Liver (tissue), 9 donors: ENCODE measurements around the gene RANBP3. TPM values are rescaled to one million over a fixed set of nuclear protein-coding genes. Genes with fewer than 3 reads are reported as not detected.

Source experiments
- DNase-seq: peaks from one replicate; pipeline ENCODE4 v3.0.0-alpha.2; 2017; ENCODE audit warnings: low spot score
- H3K27ac ChIP-seq, 2 donors: one replicate each; pipeline ENCODE4 v1.7.0; 2013; ENCODE audit warnings: inconsistent platforms in 2 of 2, low read length in 2 of 2, control low read depth in 1 of 2, low read depth in 1 of 2, mild to moderate bottlenecking in 1 of 2
- H3K27me3 ChIP-seq, 4 donors: one replicate each; pipeline versions ENCODE4 v1.6.1 to v1.7.0; 2013; ENCODE audit warnings: low read length in 3 of 4, inconsistent platforms in 1 of 4, mild to moderate bottlenecking in 1 of 4, moderate library complexity in 1 of 4; ENCODE audit not compliant: control insufficient read depth in 4 of 4, insufficient read depth in 4 of 4
- H3K36me3 ChIP-seq, 4 donors: one replicate each; pipeline versions ENCODE4 v1.6.1 to v1.7.0; 2013; ENCODE audit warnings: low read length in 3 of 4, mild to moderate bottlenecking in 3 of 4, low read depth in 1 of 4, moderate library complexity in 1 of 4; ENCODE audit not compliant: control insufficient read depth in 4 of 4, insufficient read depth in 3 of 4
- H3K4me1 ChIP-seq, 4 donors: one replicate each; pipeline versions ENCODE4 v1.6.1 to v1.7.0; 2013; ENCODE audit warnings: low read length in 3 of 4, mild to moderate bottlenecking in 3 of 4, moderate library complexity in 1 of 4; ENCODE audit not compliant: control insufficient read depth in 4 of 4, insufficient read depth in 4 of 4
- H3K4me3 ChIP-seq, 3 donors: one replicate each; pipeline versions ENCODE4 v1.6.1 to v1.7.0; 2013; ENCODE audit warnings: low read length in 3 of 3, control low read depth in 1 of 3, low read depth in 1 of 3, mild to moderate bottlenecking in 1 of 3
- H3K9ac ChIP-seq, 2 donors: one replicate each; pipeline ENCODE4 v1.7.0; 2013; ENCODE audit warnings: low read length in 2 of 2, mild to moderate bottlenecking in 2 of 2, moderate library complexity in 2 of 2, control low read depth in 1 of 2, low read depth in 1 of 2
- H3K9me3 ChIP-seq, 4 donors: one replicate each; pipeline versions ENCODE4 v1.6.1 to v1.7.0; 2013; ENCODE audit warnings: low read length in 3 of 4; ENCODE audit not compliant: control insufficient read depth in 4 of 4
- ATF3 ChIP-seq: IDR thresholded peaks from 2 replicates; pipeline ENCODE4 v1.6.1; 2016; ENCODE audit warnings: antibody characterized with exemption
- CTCF ChIP-seq: fragments of 150-350 bp; IDR thresholded peaks from 2 replicates; pipeline ENCODE4 v1.5.1; 2017; ENCODE audit warnings: improper control_type of control experiment, low read depth, low read length; ENCODE audit not compliant: missing input control
- FOXA1 ChIP-seq: IDR thresholded peaks from 2 replicates; pipeline ENCODE4 v1.6.1; 2016; ENCODE audit warnings: antibody characterized with exemption
- GABPA ChIP-seq, 2 donors: IDR thresholded peaks in 1 of 2; conservative IDR thresholded peaks in 1 of 2; 2 replicates each; pipeline ENCODE4 v1.6.1; 2016; ENCODE audit warnings: antibody characterized with exemption in 2 of 2, mild to moderate bottlenecking in 1 of 2, moderate library complexity in 1 of 2
- HNF4G ChIP-seq: IDR thresholded peaks from 2 replicates; pipeline ENCODE4 v1.6.1; 2016; ENCODE audit warnings: antibody characterized with exemption
- JUND ChIP-seq, 2 donors: IDR thresholded peaks; 2 replicates each; pipeline ENCODE4 v1.6.1; 2016; ENCODE audit warnings: antibody characterized with exemption in 2 of 2
- MAX ChIP-seq: IDR thresholded peaks from 2 replicates; pipeline ENCODE4 v1.6.1; 2016; ENCODE audit warnings: antibody characterized with exemption
- RXRA ChIP-seq, 2 donors: IDR thresholded peaks; 2 replicates each; pipeline ENCODE4 v1.6.1; 2017 to 2018; ENCODE audit warnings: antibody characterized with exemption in 2 of 2, mild to moderate bottlenecking in 1 of 2
- SP1 ChIP-seq: IDR thresholded peaks from 2 replicates; pipeline ENCODE4 v1.6.1; 2018; ENCODE audit warnings: antibody characterized with exemption, mild to moderate bottlenecking
- TAF1 ChIP-seq: conservative IDR thresholded peaks from 2 replicates; pipeline ENCODE4 v1.6.1; 2016; ENCODE audit warnings: antibody characterized with exemption, mild to moderate bottlenecking
- YY1 ChIP-seq: IDR thresholded peaks from 2 replicates; pipeline ENCODE4 v1.6.1; 2016; ENCODE audit warnings: antibody characterized with exemption, mild to moderate bottlenecking
- ZBTB33 ChIP-seq: IDR thresholded peaks from 2 replicates; pipeline ENCODE4 v1.6.1; 2016; ENCODE audit warnings: antibody characterized with exemption
- WGBS: extraction: QIAGEN DNeasy Blood & Tissue Kit; methylation state at CpG from one replicate; pipeline ENCODE4 v1.1.7; 2013; 5-methylcytosine and 5-hydroxymethylcytosine counted together
- polyA plus RNA-seq, 2 donors: library from polyadenylated mRNA; stranded (reverse) in 1 of 2; unstranded in 1 of 2; fragments of 200-250 nt in 1 of 2; fragments of >200 nt in 1 of 2; fragmentation: Nextera tagmentation in 1 of 2; extraction: Ambion mirVana in 1 of 2; gene quantifications; one replicate each; pipeline versions ENCODE4 v1.2.1 to v1.2.3, GENCODE V29; 2013 to 2015
- total RNA-seq, 2 donors: library from RNA; depleted of rRNA; stranded (reverse); fragments of >200 nt; gene quantifications; one replicate each; pipeline ENCODE4 v1.2.3, GENCODE V29; 2014
- donor health status: healthy.
- donor health status: healthy.
- donor health status: healthy.
- donor health status: healthy.
- donor health status: healthy.

The RANBP3 gene
- total and polyA plus RNA-seq, 4 donors, result 10.0 to 23.3 (median 20.7) TPM

- peaks cover 3 to 33% (median 26%) of the 10 kb centered on the region in 4 donors for H3K4me1 ChIP-seq
- TF ChIP-seq ATF3, result peak; percentile 71
- peak in 1 of 2 donors; percentile 70 for TF ChIP-seq GABPA (IDR thresholded peaks at IDR 0.05 in 1 of 2, conservative IDR thresholded peaks at IDR 0.05 in 1 of 2)
- no peak for TF ChIP-seq SP1
- TF ChIP-seq CTCF, result peak; percentile 8
- TF ChIP-seq ZBTB33, result peak; percentile 100
- no peak for TF ChIP-seq HNF4G
- TF ChIP-seq FOXA1, result peak; percentile 31
- peak; percentile 20 for TF ChIP-seq MAX
- no peak for TF ChIP-seq RXRA (IDR thresholded peaks at IDR 0.05)
- TF ChIP-seq JUND (IDR thresholded peaks at IDR 0.05), result peak in 1 of 2 donors; percentile 61
- TF ChIP-seq TAF1, result no peak
- under 1% methylated on average over 57 of the region's 57 CpGs for WGBS
Measured at GRCh38 chr19:5903624-5904351, 74.2 kb downstream of the RANBP3 start, which contains the start of gene NDUFA11. TSS of gene NDUFA11 (minus strand) at chr19:5903790. CDS start at chr19:5903708, 82 bp downstream.

GRCh38 chr19:5903056-5903623 is 74.8 kb downstream of the RANBP3 start:
- under 1% methylated on average over 27 of the region's 27 CpGs for WGBS
- H3K4me1 ChIP-seq, result peaks cover 3 to 30% (median 23%) of the 10 kb centered on the region in 4 donors
- TF ChIP-seq ZBTB33 (peak; percentile 28), YY1 (no peak)

More at GRCh38 chr19:5903624-5904351, 74.2 kb downstream of the RANBP3 start, which contains the start of gene NDUFA11:
- Histone ChIP-seq H3K9ac (peak within 1 kb of the TSS; percentile 68 to 95), H3K36me3 (peaks cover 0 to 3% (median 2%) of the 10 kb centered on the region in 4 donors), H3K9me3 (no peaks in the 10 kb centered on the region), H3K4me3 (peak within 1 kb of the TSS; percentile 79 to 91 (median 80)), H3K27ac (peak within 1 kb of the TSS; percentile 96), H3K27me3 (no peaks in the 10 kb centered on the region)
- peak; percentile 97 for DNase-seq

More at GRCh38 chr19:5903056-5903623, 74.8 kb downstream of the RANBP3 start:
- Histone ChIP-seq H3K36me3 (peaks cover 0 to 3% (median 2%) of the 10 kb centered on the region in 4 donors), H3K4me3 (peak overlapping the region; percentile 79 to 91 (median 80)), H3K9ac (peak overlapping the region; percentile 68 to 95), H3K9me3 (no peaks in the 10 kb centered on the region), H3K27ac (peak overlapping the region; percentile 96), H3K27me3 (no peaks in the 10 kb centered on the region)
- DNase-seq, result no peak
